Activated CD4-positive, alpha-beta T cell treated with anti-CD3 and anti-CD28 coated beads, Interleukin-2, amount 10 ng/mL, durations not matched to agents 7 days and 5 days (primary cell): Measurements from ENCODE around the gene ZCCHC10. TPM values are rescaled to one million over a fixed set of nuclear protein-coding genes. Genes with fewer than 3 reads are reported as not detected.

Experiments used
- CTCF ChIA-PET: fragments of 350-600 bp; sonication (Branson Sonifier 250); formaldehyde crosslinking; loops from one replicate; lab custom pipeline; 2021; ENCODE audit warnings: antibody characterized with exemption; lab: Charles Lee
- POLR2A ChIA-PET: fragments of 350-600 bp; sonication (Branson Sonifier 250); formaldehyde crosslinking; loops from one replicate; lab custom pipeline; 2021; ENCODE audit warnings: antibody characterized with exemption; lab: Charles Lee
- DNase-seq: peaks from one replicate; pipeline ENCODE4 v3.0.0-alpha.2; 2020
- H3K27ac Mint-ChIP-seq: one replicate; pipeline ENCODE4 v1.8.0; 2021; ENCODE audit warnings: mild to moderate bottlenecking, moderate library complexity, mixed read lengths
- H3K27me3 Mint-ChIP-seq: one replicate; pipeline ENCODE4 v1.8.0; 2021; ENCODE audit warnings: mixed read lengths
- H3K36me3 Mint-ChIP-seq: one replicate; pipeline ENCODE4 v1.8.0; 2021; ENCODE audit warnings: low read depth, mixed read lengths
- H3K4me1 Mint-ChIP-seq: one replicate; pipeline ENCODE4 v1.8.0; 2021; ENCODE audit warnings: mixed read lengths
- H3K4me3 Mint-ChIP-seq: one replicate; pipeline ENCODE4 v1.8.0; 2021; ENCODE audit warnings: mild to moderate bottlenecking, moderate library complexity, mixed read lengths
- H3K9me3 Mint-ChIP-seq: one replicate; pipeline ENCODE4 v1.8.0; 2021; ENCODE audit warnings: mixed read lengths
- total RNA-seq, 2 experiments: library from RNA; stranded (reverse); gene quantifications; one replicate each; pipeline ENCODE4 v1.2.3, GENCODE V29; 2021

Gene ZCCHC10
- total RNA-seq: 10 to 100 TPM; 27.8 to 31.9 TPM

DNA sequence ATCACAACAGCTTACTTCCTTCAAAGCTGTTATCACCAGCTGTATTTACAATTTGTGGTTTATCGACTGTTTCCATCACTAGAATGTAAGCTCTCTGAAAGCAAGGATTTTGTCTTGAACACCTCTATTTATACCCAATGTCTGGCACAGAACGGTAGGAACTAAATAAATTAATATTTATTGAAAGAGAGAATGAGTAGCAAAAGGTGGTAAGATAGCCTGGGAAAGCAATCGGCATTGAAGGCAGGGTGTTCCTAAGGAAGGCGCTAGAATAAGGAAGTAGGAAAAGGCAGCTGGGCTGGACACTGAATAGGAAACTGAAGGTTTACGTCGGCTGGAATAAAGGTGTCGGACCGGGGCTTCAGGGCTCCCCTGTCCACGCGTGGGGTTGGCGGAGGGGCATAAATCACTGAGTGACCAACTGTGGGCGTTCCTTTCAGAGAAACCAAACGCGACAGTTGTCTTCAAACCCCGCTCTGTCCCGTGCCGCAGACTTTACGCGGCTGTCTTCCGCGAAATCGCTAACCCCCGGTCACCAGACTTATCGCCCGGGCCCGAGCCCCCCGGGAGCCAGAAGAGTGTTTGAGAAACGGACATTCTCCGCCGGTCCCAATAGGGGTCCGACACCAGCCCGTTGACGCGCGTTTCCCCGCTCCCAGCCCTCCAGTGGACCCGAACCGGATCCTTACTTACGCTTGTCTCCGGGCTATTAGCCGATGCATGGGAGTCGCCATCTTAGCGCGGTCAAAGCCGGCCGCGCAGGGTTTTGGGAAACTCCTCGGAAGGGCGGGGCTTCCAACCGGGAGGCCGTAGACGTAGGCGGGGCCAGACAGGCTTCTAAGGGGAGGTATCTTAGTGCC, at the start of gene ZCCHC10:
ZCCHC10 (minus strand) TSS at position 746 of the 860 bp plus-strand sequence; CDS start at position 734, 12 bp downstream.
- no peaks in the 10 kb centered on the region for H3K27me3 Mint-ChIP-seq
- H3K4me1 Mint-ChIP-seq: peaks cover 18% of the 10 kb centered on the region
- peaks cover 19% of the 10 kb centered on the region for H3K36me3 Mint-ChIP-seq
- peak within 1 kb of the TSS; percentile 89 for H3K4me3 Mint-ChIP-seq
- POLR2A ChIA-PET: no interaction called here
- H3K27ac Mint-ChIP-seq: peak within 1 kb of the TSS; percentile 94
- peak; percentile 94 for DNase-seq
- no peaks in the 10 kb centered on the region for H3K9me3 Mint-ChIP-seq
- CTCF ChIA-PET: interaction anchor here (0.5 to 1.8 kb wide), 3 partner anchors 10 to 28 kb away, joined by 3 to 4 read pairs (median 3); no protein-coding TSS in a partner anchor

DNA sequence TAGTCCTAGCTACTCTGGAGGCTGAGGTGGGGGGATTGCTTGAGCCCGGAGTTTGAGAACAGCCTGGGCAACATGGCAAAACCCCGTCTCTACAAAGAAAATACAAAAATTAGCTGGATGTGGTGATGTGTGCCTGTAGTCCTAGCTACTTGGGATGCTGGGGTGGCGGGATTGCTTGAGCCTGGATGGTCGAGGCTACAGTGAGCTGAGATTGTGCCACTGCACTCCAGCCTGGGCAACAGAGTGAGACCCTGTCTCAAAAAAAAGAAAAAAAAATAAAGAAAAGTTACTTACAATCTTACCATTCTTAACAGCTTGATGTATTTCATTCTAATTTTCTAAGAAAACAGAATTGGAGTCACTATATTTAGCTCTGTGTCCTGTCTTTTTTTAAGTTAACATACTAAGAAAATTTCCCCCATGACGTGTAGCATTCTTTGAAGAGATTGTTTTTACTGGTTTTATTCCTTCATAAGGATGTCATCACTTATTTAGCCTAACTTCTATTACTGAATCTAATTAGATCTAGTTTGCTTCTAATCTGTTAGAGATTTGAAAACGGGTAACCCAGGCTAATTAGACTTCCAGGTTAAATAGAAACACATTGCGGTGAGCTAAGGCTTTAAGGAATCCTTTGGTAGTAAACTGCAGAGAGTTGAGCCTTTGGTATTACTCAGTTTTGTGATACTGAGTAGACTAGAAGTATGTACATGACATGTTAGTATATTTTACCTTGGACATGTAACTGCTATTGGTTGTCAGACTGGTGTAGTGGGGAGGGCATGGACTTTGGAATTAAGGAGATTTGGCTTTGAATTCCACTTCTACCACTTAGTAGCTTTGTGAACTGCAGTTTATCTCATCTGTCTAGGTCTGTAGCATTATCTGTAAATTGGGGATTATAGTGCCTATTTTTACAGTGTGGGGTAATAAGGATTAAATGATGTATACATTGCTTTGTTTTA, 49.5 kb upstream of the ZCCHC10 start:
- H3K36me3 Mint-ChIP-seq: peaks cover 48% of the 10 kb centered on the region
- ChIA-PET CTCF (interaction anchor here (1.2 kb wide), 1 partner anchor 9 kb away, joined by 4 read pairs; no protein-coding TSS in a partner anchor), POLR2A (no interaction called here)
- peaks cover 18% of the 10 kb centered on the region for H3K4me1 Mint-ChIP-seq
- H3K9me3 Mint-ChIP-seq: no peaks in the 10 kb centered on the region
- no peaks in the 10 kb centered on the region for H3K27me3 Mint-ChIP-seq
- no peak for DNase-seq
- H3K27ac Mint-ChIP-seq: no peak overlapping the region
- H3K4me3 Mint-ChIP-seq: no peak overlapping the region

DNA sequence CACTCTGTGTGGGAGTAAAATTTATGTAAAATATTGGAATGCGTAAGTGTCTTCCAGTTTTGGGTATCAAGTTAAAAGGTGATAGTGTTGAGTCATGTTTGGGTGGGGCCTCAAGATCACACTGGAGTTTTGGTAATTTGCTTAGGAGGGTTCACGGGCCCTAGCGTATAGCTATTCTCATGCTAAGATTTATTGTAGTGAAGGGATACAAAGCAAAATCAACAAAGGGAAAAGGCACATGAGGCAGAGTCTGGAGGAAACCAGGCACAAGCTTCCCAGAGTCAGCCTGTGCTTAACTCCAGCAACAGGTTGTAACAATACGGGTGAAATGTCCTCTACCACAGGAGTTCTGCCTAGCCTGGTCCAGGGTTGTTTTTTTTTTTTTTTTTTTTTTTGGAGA, 45.7 kb upstream of the ZCCHC10 start:
- Mint-ChIP-seq H3K27me3 (no peaks in the 10 kb centered on the region), H3K27ac (no peak overlapping the region), H3K4me3 (no peak overlapping the region), H3K9me3 (no peaks in the 10 kb centered on the region), H3K4me1 (peaks cover 6% of the 10 kb centered on the region), H3K36me3 (peaks cover 69% of the 10 kb centered on the region)
- no peak for DNase-seq
- POLR2A ChIA-PET: no interaction called here
- CTCF ChIA-PET: interaction anchor here (0.9 kb wide), 1 partner anchor 13 kb away, joined by 3 read pairs; no protein-coding TSS in a partner anchor

DNA sequence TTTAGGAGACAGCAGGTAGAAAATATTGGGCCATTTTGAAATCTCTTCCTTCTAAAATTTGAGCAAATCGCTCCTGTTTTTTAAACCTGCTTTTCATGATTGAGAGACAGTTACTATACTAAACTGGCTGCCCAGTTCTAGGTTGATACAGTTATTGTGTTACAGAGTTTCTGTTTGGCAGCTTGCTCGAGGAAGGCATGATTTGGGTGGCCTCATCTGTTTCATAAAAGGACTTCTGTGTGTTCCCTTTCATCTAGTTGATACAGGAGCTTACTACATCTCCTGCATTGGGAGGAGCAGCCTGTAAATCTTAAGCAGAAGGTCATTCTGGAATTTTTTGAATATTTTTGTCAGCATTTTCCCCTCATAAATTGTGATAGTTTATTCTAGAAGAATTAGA, 39.7 kb upstream of the ZCCHC10 start:
- ChIA-PET POLR2A (no interaction called here), CTCF (no interaction called here)
- peaks cover 20% of the 10 kb centered on the region for H3K4me1 Mint-ChIP-seq
- no peaks in the 10 kb centered on the region for H3K9me3 Mint-ChIP-seq
- DNase-seq: no peak
- peaks cover 54% of the 10 kb centered on the region for H3K36me3 Mint-ChIP-seq
- H3K27me3 Mint-ChIP-seq: no peaks in the 10 kb centered on the region
- H3K4me3 Mint-ChIP-seq: no peak overlapping the region
- no peak overlapping the region for H3K27ac Mint-ChIP-seq

DNA sequence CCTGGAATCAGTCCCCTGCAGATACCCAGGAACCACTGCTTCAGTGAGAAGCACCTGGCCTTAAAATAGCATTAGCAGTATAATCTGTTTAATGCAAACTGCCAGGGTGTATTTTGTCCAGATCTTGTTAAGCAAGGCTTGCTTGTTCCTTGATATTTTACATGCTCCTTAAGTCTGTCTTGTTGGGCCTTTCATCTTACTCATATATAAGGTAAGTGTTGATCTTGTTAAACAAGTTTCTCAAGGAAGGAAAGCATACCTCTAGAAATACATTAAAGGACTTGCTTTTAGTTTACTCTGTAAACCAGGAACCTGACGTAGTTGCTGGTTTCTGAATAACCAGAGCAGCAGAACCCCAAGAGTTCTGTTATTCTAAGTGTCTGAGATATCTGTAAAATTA, 39.1 kb upstream of the ZCCHC10 start:
- no peak for DNase-seq
- Mint-ChIP-seq H3K9me3 (no peaks in the 10 kb centered on the region), H3K4me1 (peaks cover 21% of the 10 kb centered on the region), H3K27ac (no peak overlapping the region), H3K4me3 (no peak overlapping the region), H3K36me3 (peaks cover 49% of the 10 kb centered on the region), H3K27me3 (no peaks in the 10 kb centered on the region)
- POLR2A ChIA-PET: no interaction called here
- CTCF ChIA-PET: no interaction called here

DNA sequence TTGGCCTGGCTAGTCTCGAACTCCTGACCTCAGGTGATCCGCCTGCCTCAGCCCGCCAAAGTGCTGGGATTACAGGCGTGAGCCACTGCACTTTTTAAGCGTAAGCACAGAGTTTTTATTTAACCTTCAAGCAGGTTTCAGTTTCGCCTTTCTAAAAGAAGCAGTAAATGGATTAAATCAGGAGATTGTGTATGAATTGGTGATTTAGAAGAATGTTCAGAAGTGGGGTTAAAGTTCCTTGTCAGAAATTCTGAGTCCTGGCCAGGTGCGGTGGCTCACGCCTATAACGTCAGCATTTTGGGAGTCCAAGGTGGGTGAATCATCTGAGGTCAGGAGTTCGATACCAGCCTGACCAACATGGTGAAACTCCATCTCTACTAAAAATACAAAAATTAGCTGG, 37.6 kb upstream of the ZCCHC10 start:
- Mint-ChIP-seq H3K4me1 (peaks cover 28% of the 10 kb centered on the region), H3K4me3 (no peak overlapping the region), H3K27ac (no peak overlapping the region), H3K9me3 (no peaks in the 10 kb centered on the region), H3K36me3 (peaks cover 37% of the 10 kb centered on the region), H3K27me3 (no peaks in the 10 kb centered on the region)
- CTCF ChIA-PET: no interaction called here
- POLR2A ChIA-PET: interaction anchor here (0.7 kb wide), 1 partner anchor 16 kb away, joined by 3 read pairs; no protein-coding TSS in a partner anchor
- no peak for DNase-seq

DNA sequence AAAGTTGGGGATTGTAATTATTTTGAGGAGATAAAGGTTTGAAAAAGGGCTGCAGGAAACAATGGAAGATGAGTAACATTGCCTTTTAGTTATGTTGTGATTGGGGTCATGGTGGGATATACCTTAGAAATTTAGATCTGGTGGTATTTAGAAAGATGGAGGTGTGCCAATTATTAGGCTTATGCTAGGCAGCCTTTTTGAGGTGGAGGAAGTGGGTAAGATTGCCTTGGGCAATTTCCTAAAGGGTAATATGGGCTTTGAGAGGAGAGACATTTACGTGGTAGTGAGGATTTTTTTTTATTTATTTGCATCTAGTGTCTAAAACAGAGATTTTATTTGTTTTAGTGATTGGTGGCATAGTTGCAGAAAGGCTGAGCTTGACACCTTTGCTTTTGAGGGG, 35.9 kb upstream of the ZCCHC10 start:
- H3K27me3 Mint-ChIP-seq: no peaks in the 10 kb centered on the region
- H3K36me3 Mint-ChIP-seq: peaks cover 25% of the 10 kb centered on the region
- POLR2A ChIA-PET: no interaction called here
- peak overlapping the region; percentile 1 for H3K27ac Mint-ChIP-seq
- no peak for DNase-seq
- H3K4me1 Mint-ChIP-seq: peaks cover 36% of the 10 kb centered on the region
- H3K9me3 Mint-ChIP-seq: no peaks in the 10 kb centered on the region
- CTCF ChIA-PET: interaction anchor here (0.6 kb wide), 1 partner anchor 134 kb away, joined by 3 read pairs; no protein-coding TSS in a partner anchor
- H3K4me3 Mint-ChIP-seq: no peak overlapping the region

DNA sequence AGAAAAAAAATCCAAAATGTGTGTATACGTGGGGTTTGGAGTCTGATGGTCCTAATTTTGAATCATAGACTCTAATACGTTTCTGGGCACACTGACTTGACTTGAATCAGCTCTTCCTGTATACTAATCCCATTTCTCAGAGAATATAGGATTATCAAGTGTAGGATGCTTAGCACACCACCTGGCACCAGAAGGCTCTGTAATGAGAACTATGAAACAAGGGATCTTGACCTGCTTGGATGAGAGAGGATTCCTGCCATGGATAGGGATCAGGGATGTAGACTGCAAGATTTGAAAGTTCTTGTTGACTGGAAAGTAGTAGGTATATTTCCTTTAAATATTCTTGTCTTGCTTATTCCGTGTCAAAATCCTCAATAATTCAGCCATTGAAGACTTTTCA, 33.3 kb upstream of the ZCCHC10 start:
- H3K4me1 Mint-ChIP-seq: peaks cover 54% of the 10 kb centered on the region
- H3K36me3 Mint-ChIP-seq: peaks cover 15% of the 10 kb centered on the region
- no peak overlapping the region for H3K4me3 Mint-ChIP-seq
- POLR2A ChIA-PET: no interaction called here
- DNase-seq: no peak
- H3K27ac Mint-ChIP-seq: no peak overlapping the region
- H3K9me3 Mint-ChIP-seq: no peaks in the 10 kb centered on the region
- no peaks in the 10 kb centered on the region for H3K27me3 Mint-ChIP-seq
- CTCF ChIA-PET: interaction anchor here (1.2 to 1.6 kb wide), 2 partner anchors 11 to 12 kb away, joined by 3 to 5 read pairs; no protein-coding TSS in a partner anchor

DNA sequence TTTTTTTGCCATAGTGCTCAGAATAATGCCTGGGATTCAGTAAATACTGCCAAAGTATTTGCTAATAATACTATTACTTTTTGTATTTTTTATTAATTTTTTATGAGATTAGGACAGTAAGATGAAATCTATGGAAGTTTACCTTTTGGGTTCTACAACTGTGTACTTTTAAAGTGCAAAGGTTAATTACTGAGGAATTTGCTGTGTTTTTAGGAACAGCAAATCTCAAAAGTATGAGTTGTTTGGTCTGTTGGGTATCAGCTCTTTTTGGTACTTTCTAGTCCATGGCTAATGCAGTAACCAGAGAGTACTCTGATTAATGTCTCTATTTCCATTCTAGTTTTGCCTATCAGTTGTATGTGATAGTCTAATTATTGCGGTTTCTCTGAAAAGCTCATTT, 30.5 kb upstream of the ZCCHC10 start:
- no peak overlapping the region for H3K27ac Mint-ChIP-seq
- DNase-seq: no peak
- peaks cover 18% of the 10 kb centered on the region for H3K36me3 Mint-ChIP-seq
- H3K4me3 Mint-ChIP-seq: no peak overlapping the region
- ChIA-PET CTCF (interaction anchor here (0.6 to 1.1 kb wide), 5 partner anchors 12 to 1301 kb away, joined by 3 to 5 read pairs (median 5); no protein-coding TSS in a partner anchor), POLR2A (no interaction called here)
- no peaks in the 10 kb centered on the region for H3K27me3 Mint-ChIP-seq
- no peaks in the 10 kb centered on the region for H3K9me3 Mint-ChIP-seq
- H3K4me1 Mint-ChIP-seq: peaks cover 56% of the 10 kb centered on the region

DNA sequence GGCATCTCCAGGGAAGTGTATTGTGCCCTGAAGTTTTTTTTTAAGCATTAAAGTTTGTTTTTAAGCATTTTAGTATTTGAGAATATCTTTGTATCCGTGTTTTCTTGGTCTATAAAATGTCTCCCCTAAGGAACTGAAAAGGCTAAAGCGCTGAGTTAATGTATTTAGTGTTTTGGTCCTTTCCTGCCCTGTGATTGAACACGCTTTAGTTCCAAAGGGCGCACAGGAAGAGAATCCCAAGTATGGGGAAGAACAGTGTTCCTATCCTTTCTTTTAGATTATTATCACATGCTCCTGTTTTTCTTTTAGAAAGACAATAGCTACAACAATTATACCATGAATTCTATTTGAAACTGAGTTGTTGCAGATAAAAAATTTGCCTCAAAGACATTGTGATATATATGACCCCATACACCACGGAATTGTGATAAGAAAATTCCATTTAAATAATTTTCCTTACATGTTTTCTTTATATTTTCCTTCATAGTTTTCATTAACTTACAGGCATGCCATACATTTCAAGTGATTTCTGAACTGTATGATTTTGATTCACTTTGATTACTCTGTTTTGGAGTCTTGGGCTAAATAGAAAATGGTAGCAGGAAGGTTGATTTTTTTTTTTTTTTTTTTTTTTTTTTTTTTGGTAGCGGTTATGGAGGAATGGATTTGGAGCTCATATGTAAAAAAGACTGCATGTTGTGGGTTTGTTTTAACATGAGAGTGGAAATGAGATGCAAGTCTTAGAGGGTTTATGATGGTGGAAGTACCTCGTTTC, 28.5 kb upstream of the ZCCHC10 start:
- Mint-ChIP-seq H3K4me3 (peak overlapping the region; percentile 16), H3K27me3 (no peaks in the 10 kb centered on the region), H3K27ac (no peak overlapping the region), H3K36me3 (peaks cover 18% of the 10 kb centered on the region), H3K4me1 (peaks cover 61% of the 10 kb centered on the region), H3K9me3 (no peaks in the 10 kb centered on the region)
- POLR2A ChIA-PET: no interaction called here
- CTCF ChIA-PET: no interaction called here
- DNase-seq: no peak

DNA sequence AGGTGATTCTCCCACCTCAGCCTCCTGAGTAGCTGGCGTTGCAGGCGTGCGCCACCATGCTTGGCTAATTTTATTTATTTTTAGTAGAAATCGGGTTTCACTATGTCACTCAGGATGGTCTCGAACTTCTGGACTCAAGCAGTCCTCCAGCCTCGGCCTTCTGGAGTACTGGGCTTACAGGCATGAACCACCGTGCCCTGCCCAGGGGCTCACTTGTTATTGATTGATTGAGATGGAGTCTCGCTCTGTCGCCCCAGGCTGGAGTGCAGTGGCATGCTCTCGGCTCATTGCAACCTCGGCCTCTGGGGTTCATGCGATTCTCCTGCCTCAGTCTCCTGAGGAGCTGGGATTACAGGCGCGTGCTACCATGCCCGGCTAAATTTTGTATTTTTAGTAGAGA, 27.1 kb upstream of the ZCCHC10 start:
- CTCF ChIA-PET: interaction anchor here (0.6 kb wide), 1 partner anchor 16 kb away, joined by 4 read pairs; no protein-coding TSS in a partner anchor

More for the DNA sequence above, 27.1 kb upstream of the ZCCHC10 start:
- POLR2A ChIA-PET: no interaction called here
- H3K27ac Mint-ChIP-seq: no peak overlapping the region
- H3K9me3 Mint-ChIP-seq: no peaks in the 10 kb centered on the region
- H3K27me3 Mint-ChIP-seq: no peaks in the 10 kb centered on the region
- peaks cover 63% of the 10 kb centered on the region for H3K4me1 Mint-ChIP-seq
- DNase-seq: no peak
- peaks cover 18% of the 10 kb centered on the region for H3K36me3 Mint-ChIP-seq
- peak overlapping the region; percentile 96 for H3K4me3 Mint-ChIP-seq
